ENCODE data around the gene FBXL4. TPM values are rescaled to one million over a fixed set of nuclear protein-coding genes. Genes with fewer than 3 reads are reported as not detected.

The FBXL4 gene
- polyA plus RNA-seq, 1 of the 3 experiments (the other 2 are of a cell fraction) = 8.1 TPM

GRCh38 chr6:98831959-98832283 lies 115.8 kb downstream of the FBXL4 start:
- H3K79me2 ChIP-seq (ENCODE audit: insufficient read depth) = peaks cover 10% of the 10 kb centered on the region
- H3K27ac ChIP-seq (ENCODE audit: low read depth in 2 of 2, low read length in 1 of 2) = peak overlapping the region in 1 of 2 experiments; percentile 84; a peak in 2 of 4 replicates
- H3F3A ChIP-seq (replicated peaks; ENCODE audit: insufficient read depth) = peaks cover 26% of the 10 kb centered on the region
- no peak overlapping the region; the same call in 1 of the 2 replicates for H3K9ac ChIP-seq
- DNase-seq = no peak
- H4K20me1 ChIP-seq (ENCODE audit: insufficient read depth) = no peaks in the 10 kb centered on the region; the same call in 1 of the 2 replicates
- H3K27me3 ChIP-seq (ENCODE audit: insufficient read depth) = no peaks in the 10 kb centered on the region
- 25% methylated on average over 7 of the region's 11 CpGs for WGBS (ENCODE audit: low lambda C conversion rate)
- H3K36me3 ChIP-seq (replicated peaks in 1 of 2; ENCODE audit: control insufficient read depth in 1 of 2, insufficient read depth in 2 of 2, low read length in 1 of 2) = no peaks in the 10 kb centered on the region
- H3K4me2 ChIP-seq = peak overlapping the region; percentile 91
- peak overlapping the region; percentile 59; the same call in 1 of the 2 replicates for H2AFZ ChIP-seq (ENCODE audit: low read depth)
- POLR2A ChIA-PET = no interaction called here
- peak overlapping the region; percentile 60 to 69; a peak in 3 of 4 replicates for H3K4me3 ChIP-seq (ENCODE audit: low read depth in 2 of 2, low read length in 1 of 2)
- TF ChIP-seq MXI1 (IDR thresholded peaks at IDR 0.05; ENCODE audit: low read depth, low read length) (no peak), CHD2 (IDR thresholded peaks at IDR 0.05; ENCODE audit: low read length, partially characterized antibody) (no peak), SIN3A (IDR thresholded peaks at IDR 0.05; ENCODE audit: borderline replicate concordance, low read depth, low read length) (no peak), MEF2A (IDR thresholded peaks at IDR 0.05; ENCODE audit: borderline replicate concordance, low read depth) (no peak), EZH2phosphoT487 (IDR thresholded peaks at IDR 0.05; ENCODE audit: borderline replicate concordance, low read depth) (no peak), TEAD4 (IDR thresholded peaks at IDR 0.05; ENCODE audit: borderline replicate concordance, insufficient read depth) (no peak), YY1 (IDR thresholded peaks at IDR 0.05; ENCODE audit: low read depth) (no peak), JUND (IDR thresholded peaks at IDR 0.05) (no peak), FOXJ3 (CRISPR knock-in tag; IDR thresholded peaks at IDR 0.05) (no peak), SMC3 (IDR thresholded peaks at IDR 0.05; ENCODE audit: low read depth, low read length) (no peak), TCF12 (IDR thresholded peaks at IDR 0.05) (no peak), NRF1 (IDR thresholded peaks at IDR 0.05; ENCODE audit: low read depth, low read length) (no peak), NFIC (IDR thresholded peaks at IDR 0.05; ENCODE audit: borderline replicate concordance) (no peak), USF1 (IDR thresholded peaks at IDR 0.05; ENCODE audit: borderline replicate concordance, low read depth) (no peak), ELF1 (IDR thresholded peaks at IDR 0.05) (no peak), RXRA (IDR thresholded peaks at IDR 0.05; ENCODE audit: borderline replicate concordance, low read depth) (no peak), RFX5 (IDR thresholded peaks at IDR 0.05; ENCODE audit: low read length) (no peak), FOSL2 (IDR thresholded peaks at IDR 0.05; ENCODE audit: borderline replicate concordance, low read depth) (no peak), PBX3 (IDR thresholded peaks at IDR 0.05) (no peak), REST (IDR thresholded peaks at IDR 0.05; ENCODE audit: low read depth, low read length) (no peak)
- H3K9me3 ChIP-seq = no peaks in the 10 kb centered on the region
- CTCF ChIA-PET = interaction anchor here (0.8 to 2.1 kb wide), 3 partner anchors 13 to 1130 kb away, joined by 3 to 4 read pairs (median 4); no protein-coding TSS in a partner anchor
- peaks cover 0 to 40% of the 10 kb centered on the region in 2 experiments; a peak in 2 of 4 replicates for H3K4me1 ChIP-seq (ENCODE audit: control insufficient read depth in 1 of 2, insufficient read depth in 2 of 2, low read depth in 1 of 2, low read length in 1 of 2)
- no peaks in the 10 kb centered on the region for H3K9me2 ChIP-seq
